Panc1 (cell line): ENCODE measurements around the gene SLC22A7. TPM values are rescaled to one million over a fixed set of nuclear protein-coding genes. Genes with fewer than 3 reads are reported as not detected.

Experiments used
- ATAC-seq: fragments of 200-7000 bp; cut with Tn5 transposase; 2 replicates; pipeline ENCODE4 v1.9.1; 2020; ENCODE audit warnings: mild to moderate bottlenecking, moderate library complexity
- BruUV-seq: library from RNA; stranded (reverse); fragments of 400-500 nt; replicated peaks from 2 replicates; lab custom pipeline; 2021; lab: Mats Ljungman, UMichigan
- CTCF ChIA-PET: fragments of 300-600 bp; sonication (Branson Sonifier 250); formaldehyde crosslinking; loops from one replicate; lab custom pipeline; 2022; ENCODE audit warnings: antibody characterized with exemption; lab: Charles Lee
- POLR2A ChIA-PET: fragments of 300-600 bp; sonication (Branson Sonifier 250); formaldehyde crosslinking; loops from one replicate; lab custom pipeline; 2022; ENCODE audit warnings: antibody characterized with exemption; lab: Charles Lee
- DNase-seq: peaks from one replicate; pipeline ENCODE4 v3.0.0-alpha.2; 2010; ENCODE audit warnings: low read depth, low spot score
- H3K27ac ChIP-seq: 2 replicates; pipeline ENCODE4 v1.5.1; 2011; ENCODE audit warnings: mild to moderate bottlenecking, low read length, inconsistent platforms
- H3K27me3 ChIP-seq: fragments of 200-500 bp; sonication (Bioruptor generic); 2 replicates; pipeline ENCODE4 v1.6.0; 2014; ENCODE audit warnings: low read length, inconsistent platforms; ENCODE audit not compliant: control insufficient read depth, insufficient read depth
- H3K36me3 ChIP-seq: fragments of 200-500 bp; sonication (Bioruptor generic); 2 replicates; pipeline ENCODE4 v1.5.1; 2014; ENCODE audit warnings: inconsistent platforms, mild to moderate bottlenecking, low read length, moderate library complexity; ENCODE audit not compliant: control insufficient read depth, insufficient read depth
- H3K4me1 ChIP-seq: 2 replicates; pipeline ENCODE4 v1.5.1; 2011; ENCODE audit warnings: inconsistent platforms, mild to moderate bottlenecking, low read length, moderate library complexity; ENCODE audit not compliant: control insufficient read depth, insufficient read depth
- H3K4me3 ChIP-seq, 2 experiments: 2 replicates each; pipeline ENCODE4 v1.5.1; 2011 to 2012; ENCODE audit warnings: low read depth in 2 of 2, low read length in 2 of 2, mild to moderate bottlenecking in 2 of 2, inconsistent platforms in 1 of 2, moderate library complexity in 1 of 2
- H3K9me3 ChIP-seq: fragments of 200-500 bp; sonication (Bioruptor generic); 2 replicates; pipeline ENCODE4 v1.5.1; 2014; ENCODE audit warnings: low read depth, mild to moderate bottlenecking, inconsistent platforms, low read length, moderate library complexity; ENCODE audit not compliant: control insufficient read depth, insufficient read depth
- CTCF ChIP-seq: fragments of 450-650 bp; IDR thresholded peaks from 2 replicates; pipeline ENCODE4 v1.5.1; 2017; ENCODE audit warnings: mild to moderate bottlenecking
- POLR2AphosphoS5 ChIP-seq: IDR thresholded peaks from 2 replicates; pipeline ENCODE4 v1.6.1; 2012; ENCODE audit warnings: mild to moderate bottlenecking, low read depth, low read length, moderate library complexity
- SIN3A ChIP-seq: IDR thresholded peaks from 2 replicates; pipeline ENCODE4 v1.6.1; 2012; ENCODE audit warnings: low read depth, mild to moderate bottlenecking, low read length, moderate library complexity, borderline replicate concordance; ENCODE audit not compliant: insufficient read depth
- TCF7L2 ChIP-seq: IDR thresholded peaks from 2 replicates; pipeline ENCODE4 v1.6.1; 2011; ENCODE audit warnings: mild to moderate bottlenecking, low read depth, low read length, inconsistent platforms
- in situ Hi-C: cut with HindIII; loops from 2 replicates; pipeline ENCODE4 v1.10.0; 2016; ENCODE audit warnings: low sequenced_read_pairs, low pct_unique_long_range_greater_than_20kb
- intact Hi-C: fragments of 100-400 bp; cut with micrococcal nuclease; formaldehyde crosslinking; loops from one replicate; pipeline ENCODE4 v1.10.0; 2022; ENCODE audit not compliant: unreplicated experiment
- total RNA-seq: library from RNA; stranded (reverse); gene quantifications from one replicate; pipeline ENCODE4 v1.2.1, GENCODE V29; 2021; ENCODE audit not compliant: unreplicated experiment
- TF ChIP-seq, protein P1 (sequence below), 2 experiments: IDR thresholded peaks; 2 replicates each; pipeline ENCODE4 v1.6.1; 2011 to 2012; ENCODE audit warnings: low read depth in 2 of 2, control low read depth in 1 of 2, low read length in 1 of 2, mild to moderate bottlenecking in 1 of 2, moderate library complexity in 1 of 2; ENCODE audit not compliant: insufficient read depth in 1 of 2

SLC22A7 gene
- total RNA-seq, 1 experiment from 2014 or later = not detected

GRCh38 chr6:43261198-43261597 is 36.9 kb upstream of the SLC22A7 start:
- no TSS peak for BruUV-seq
- DNase-seq (no peak), ATAC-seq (no peak)
- Histone ChIP-seq H3K4me3 (no peak overlapping the region), H3K9me3 (no peaks in the 10 kb centered on the region), H3K27ac (no peak overlapping the region), H3K36me3 (no peaks in the 10 kb centered on the region), H3K4me1 (no peaks in the 10 kb centered on the region; the same call in 1 of the 2 replicates), H3K27me3 (no peaks in the 10 kb centered on the region)
- no peak for TF ChIP-seq POLR2AphosphoS5
- no peak for TF ChIP-seq SIN3A
- TF ChIP-seq, protein P1, sequence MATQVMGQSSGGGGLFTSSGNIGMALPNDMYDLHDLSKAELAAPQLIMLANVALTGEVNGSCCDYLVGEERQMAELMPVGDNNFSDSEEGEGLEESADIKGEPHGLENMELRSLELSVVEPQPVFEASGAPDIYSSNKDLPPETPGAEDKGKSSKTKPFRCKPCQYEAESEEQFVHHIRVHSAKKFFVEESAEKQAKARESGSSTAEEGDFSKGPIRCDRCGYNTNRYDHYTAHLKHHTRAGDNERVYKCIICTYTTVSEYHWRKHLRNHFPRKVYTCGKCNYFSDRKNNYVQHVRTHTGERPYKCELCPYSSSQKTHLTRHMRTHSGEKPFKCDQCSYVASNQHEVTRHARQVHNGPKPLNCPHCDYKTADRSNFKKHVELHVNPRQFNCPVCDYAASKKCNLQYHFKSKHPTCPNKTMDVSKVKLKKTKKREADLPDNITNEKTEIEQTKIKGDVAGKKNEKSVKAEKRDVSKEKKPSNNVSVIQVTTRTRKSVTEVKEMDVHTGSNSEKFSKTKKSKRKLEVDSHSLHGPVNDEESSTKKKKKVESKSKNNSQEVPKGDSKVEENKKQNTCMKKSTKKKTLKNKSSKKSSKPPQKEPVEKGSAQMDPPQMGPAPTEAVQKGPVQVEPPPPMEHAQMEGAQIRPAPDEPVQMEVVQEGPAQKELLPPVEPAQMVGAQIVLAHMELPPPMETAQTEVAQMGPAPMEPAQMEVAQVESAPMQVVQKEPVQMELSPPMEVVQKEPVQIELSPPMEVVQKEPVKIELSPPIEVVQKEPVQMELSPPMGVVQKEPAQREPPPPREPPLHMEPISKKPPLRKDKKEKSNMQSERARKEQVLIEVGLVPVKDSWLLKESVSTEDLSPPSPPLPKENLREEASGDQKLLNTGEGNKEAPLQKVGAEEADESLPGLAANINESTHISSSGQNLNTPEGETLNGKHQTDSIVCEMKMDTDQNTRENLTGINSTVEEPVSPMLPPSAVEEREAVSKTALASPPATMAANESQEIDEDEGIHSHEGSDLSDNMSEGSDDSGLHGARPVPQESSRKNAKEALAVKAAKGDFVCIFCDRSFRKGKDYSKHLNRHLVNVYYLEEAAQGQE (IDR thresholded peaks at IDR 0.05; ENCODE audit: insufficient read depth in 1 of 2, low read depth in 2 of 2, low read length in 1 of 2) = no peak
- no peak for TF ChIP-seq TCF7L2
- TF ChIP-seq CTCF = no peak
- ChIA-PET CTCF (interaction anchor here (0.7 kb wide), 1 partner anchor 14 kb away, joined by 10 read pairs; no protein-coding TSS in a partner anchor), POLR2A (no interaction called here)
- in situ Hi-C loops = no loop called here
- intact Hi-C loops = no loop called here

DNA sequence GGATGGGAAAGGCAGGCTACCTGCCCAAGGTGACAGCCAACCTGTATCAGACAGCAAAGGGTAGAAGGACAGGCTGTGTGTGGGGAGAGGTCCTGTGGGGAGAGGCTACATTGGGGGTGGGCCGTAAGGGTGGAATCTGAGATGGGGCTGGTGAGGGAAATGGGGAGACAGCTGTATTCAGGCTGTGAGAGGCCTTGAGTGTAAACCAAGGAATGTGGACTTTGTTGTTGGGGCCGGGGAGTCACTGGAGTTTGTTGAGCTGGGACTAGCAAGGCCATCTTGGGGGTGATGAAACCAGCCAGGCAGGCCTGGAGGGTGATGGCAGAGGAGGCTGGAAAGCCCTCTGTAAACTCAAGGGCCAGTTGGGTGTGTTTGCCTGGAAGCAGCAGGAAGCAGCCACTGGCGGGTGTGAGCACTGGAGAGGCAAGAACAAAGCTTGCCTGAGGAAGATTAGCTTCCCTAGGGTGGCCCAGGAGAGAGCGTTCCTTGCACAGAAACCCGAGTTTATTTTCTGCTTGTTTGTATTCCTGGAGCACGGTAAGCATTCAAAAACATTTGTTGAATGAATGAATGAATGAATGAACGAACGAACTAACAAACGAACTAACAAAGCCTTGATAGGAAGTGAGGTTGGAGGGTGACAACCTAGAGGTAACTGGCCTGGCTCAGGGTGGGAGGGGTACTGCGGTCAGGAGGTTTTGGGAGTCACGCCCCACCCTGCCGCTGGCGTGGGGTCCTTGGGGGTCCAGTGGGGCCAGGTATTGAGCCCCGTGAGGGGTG is 35.9 kb upstream of the SLC22A7 start:
- no peak for DNase-seq

More for the DNA sequence above, 35.9 kb upstream of the SLC22A7 start:
- ChIA-PET CTCF (interaction anchor here (0.6 to 0.8 kb wide), 2 partner anchors 68 to 165 kb away, joined by 3 to 10 read pairs; partner anchors contain the start of gene ABCC10), POLR2A (no interaction called here)
- Histone ChIP-seq H3K4me1 (no peaks in the 10 kb centered on the region; the same call in 1 of the 2 replicates), H3K9me3 (no peaks in the 10 kb centered on the region), H3K27me3 (no peaks in the 10 kb centered on the region), H3K36me3 (no peaks in the 10 kb centered on the region), H3K4me3 (no peak overlapping the region), H3K27ac (no peak overlapping the region)
- BruUV-seq = no TSS peak
- in situ Hi-C loops (no loop called here), intact Hi-C loops (loop anchor here (2.0 kb wide), 1 partner anchor 73 kb away; no protein-coding TSS in a partner anchor)
- TF ChIP-seq, protein P1 (IDR thresholded peaks at IDR 0.05; ENCODE audit: insufficient read depth in 1 of 2, low read depth in 2 of 2, low read length in 1 of 2) = no peak
- TF ChIP-seq CTCF (no peak), POLR2AphosphoS5 (no peak), TCF7L2 (no peak), SIN3A (no peak)
- no peak for ATAC-seq
